Stimulated activated naive CD8-positive, alpha-beta T cell treated with anti-CD3 and anti-CD28 coated beads, Interleukin-15, Interleukin-2, amounts not matched to agents 100 ng/mL and 50 ng/mL, for 24 hours (primary cell): ENCODE data around the gene ZNF414.

Experiments
- H3K27ac Mint-ChIP-seq: one replicate; pipeline ENCODE4 v1.8.0; 2021; ENCODE audit warnings: mild to moderate bottlenecking, mixed read lengths
- H3K27me3 Mint-ChIP-seq: one replicate; pipeline ENCODE4 v1.8.0; 2021; ENCODE audit warnings: mixed read lengths
- H3K36me3 Mint-ChIP-seq: one replicate; pipeline ENCODE4 v1.8.0; 2021; ENCODE audit warnings: low read depth, mixed read lengths
- H3K4me1 Mint-ChIP-seq: one replicate; pipeline ENCODE4 v1.8.0; 2021; ENCODE audit warnings: low read depth, mixed read lengths
- H3K4me3 Mint-ChIP-seq: one replicate; pipeline ENCODE4 v1.8.0; 2021; ENCODE audit warnings: mild to moderate bottlenecking, mixed read lengths
- H3K9me3 Mint-ChIP-seq: one replicate; pipeline ENCODE4 v1.8.0; 2021; ENCODE audit warnings: mixed read lengths

ZNF414 gene

GRCh38 chr19:8488365-8488764, 25.6 kb downstream of the ZNF414 start:
- Mint-ChIP-seq H3K4me3 (no peak overlapping the region), H3K36me3 (peaks cover 52% of the 10 kb centered on the region)

GRCh38 chr19:8487137-8487851, 26.7 kb downstream of the ZNF414 start:
- peak overlapping the region; percentile 95 for H3K27ac Mint-ChIP-seq

More at GRCh38 chr19:8488365-8488764, 25.6 kb downstream of the ZNF414 start:
- Mint-ChIP-seq H3K27ac (peak overlapping the region; percentile 95), H3K9me3 (no peaks in the 10 kb centered on the region), H3K27me3 (no peaks in the 10 kb centered on the region), H3K4me1 (peaks cover 37% of the 10 kb centered on the region)

DNA sequence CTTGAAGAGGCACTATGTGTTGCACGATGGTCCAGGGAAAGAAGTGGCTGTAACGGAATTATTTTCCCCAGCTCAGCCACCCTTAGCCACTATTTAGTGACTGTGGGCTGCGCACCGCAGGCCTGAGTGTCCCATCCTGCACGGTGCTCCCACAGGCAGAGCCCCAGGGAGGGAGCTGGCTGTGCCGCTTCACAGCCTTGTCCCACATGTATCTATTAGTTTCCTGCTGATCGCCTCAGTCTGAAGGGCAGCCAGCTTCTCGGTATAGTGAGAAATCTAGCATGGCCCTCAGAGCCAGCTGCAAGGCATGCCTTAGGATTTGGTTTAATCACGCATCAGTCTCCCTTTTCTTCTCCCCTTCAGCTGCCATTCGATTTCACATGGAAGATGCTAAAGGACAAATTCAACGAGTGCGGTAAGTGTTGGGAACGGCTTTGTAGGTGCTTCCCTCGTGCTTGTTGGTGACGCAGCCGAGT, 27.3 kb downstream of the ZNF414 start:
- H3K9me3 Mint-ChIP-seq: no peaks in the 10 kb centered on the region
- peak overlapping the region; percentile 95 for H3K27ac Mint-ChIP-seq
- H3K4me3 Mint-ChIP-seq: peak overlapping the region; percentile 33
- H3K4me1 Mint-ChIP-seq: peaks cover 51% of the 10 kb centered on the region
- no peaks in the 10 kb centered on the region for H3K27me3 Mint-ChIP-seq
- H3K36me3 Mint-ChIP-seq: peaks cover 67% of the 10 kb centered on the region

More at GRCh38 chr19:8487137-8487851, 26.7 kb downstream of the ZNF414 start:
- Mint-ChIP-seq H3K36me3 (peaks cover 63% of the 10 kb centered on the region), H3K4me3 (peak overlapping the region; percentile 33), H3K4me1 (peaks cover 45% of the 10 kb centered on the region), H3K27me3 (no peaks in the 10 kb centered on the region), H3K9me3 (no peaks in the 10 kb centered on the region)

DNA sequence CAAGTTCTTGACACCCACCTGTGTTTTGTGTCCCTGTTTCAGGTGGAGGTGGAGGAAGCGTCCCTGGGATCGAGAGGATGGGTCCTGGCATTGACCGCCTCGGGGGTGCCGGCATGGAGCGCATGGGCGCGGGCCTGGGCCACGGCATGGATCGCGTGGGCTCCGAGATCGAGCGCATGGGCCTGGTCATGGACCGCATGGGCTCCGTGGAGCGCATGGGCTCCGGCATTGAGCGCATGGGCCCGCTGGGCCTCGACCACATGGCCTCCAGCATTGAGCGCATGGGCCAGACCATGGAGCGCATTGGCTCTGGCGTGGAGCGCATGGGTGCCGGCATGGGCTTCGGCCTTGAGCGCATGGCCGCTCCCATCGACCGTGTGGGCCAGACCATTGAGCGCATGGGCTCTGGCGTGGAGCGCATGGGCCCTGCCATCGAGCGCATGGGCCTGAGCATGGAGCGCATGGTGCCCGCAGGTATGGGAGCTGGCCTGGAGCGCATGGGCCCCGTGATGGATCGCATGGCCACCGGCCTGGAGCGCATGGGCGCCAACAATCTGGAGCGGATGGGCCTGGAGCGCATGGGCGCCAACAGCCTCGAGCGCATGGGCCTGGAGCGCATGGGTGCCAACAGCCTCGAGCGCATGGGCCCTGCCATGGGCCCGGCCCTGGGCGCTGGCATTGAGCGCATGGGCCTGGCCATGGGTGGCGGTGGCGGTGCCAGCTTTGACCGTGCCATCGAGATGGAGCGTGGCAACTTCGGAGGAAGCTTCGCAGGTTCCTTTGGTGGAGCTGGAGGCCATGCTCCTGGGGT, 28.2 kb downstream of the ZNF414 start:
- H3K36me3 Mint-ChIP-seq: peaks cover 76% of the 10 kb centered on the region
- peak overlapping the region; percentile 95 for H3K27ac Mint-ChIP-seq
- H3K4me3 Mint-ChIP-seq: no peak overlapping the region
- H3K9me3 Mint-ChIP-seq: no peaks in the 10 kb centered on the region
- H3K27me3 Mint-ChIP-seq: no peaks in the 10 kb centered on the region
- peaks cover 60% of the 10 kb centered on the region for H3K4me1 Mint-ChIP-seq

DNA sequence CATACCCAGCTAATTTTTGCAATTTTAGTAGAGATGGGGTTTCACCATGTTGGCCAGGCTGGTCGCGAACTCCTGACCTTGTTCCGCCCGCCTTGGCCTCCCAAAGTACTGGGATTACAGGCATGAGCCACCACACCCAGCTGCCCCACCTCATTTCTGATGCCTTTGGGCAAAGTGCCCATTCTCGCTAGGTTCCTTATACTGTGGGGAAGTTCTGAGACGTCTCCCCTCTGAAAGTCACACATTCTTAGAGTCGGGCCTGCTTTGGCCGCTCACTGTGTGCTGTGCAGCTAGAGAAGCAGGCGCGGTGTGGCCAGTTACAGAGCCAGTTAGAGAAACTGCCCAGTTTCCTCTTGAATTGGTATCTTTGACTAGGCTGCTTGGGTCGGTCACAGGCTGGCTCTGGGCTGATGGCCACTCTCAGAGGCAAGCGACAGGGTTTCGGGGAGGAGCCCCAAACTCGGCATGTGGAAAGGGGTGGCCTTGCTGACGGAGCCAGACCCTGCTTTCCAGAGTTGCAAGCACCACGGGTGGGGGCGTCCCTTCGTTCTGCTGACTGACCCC, 29.6 kb downstream of the ZNF414 start:
- peaks cover 80% of the 10 kb centered on the region for H3K36me3 Mint-ChIP-seq
- no peaks in the 10 kb centered on the region for H3K27me3 Mint-ChIP-seq
- H3K4me1 Mint-ChIP-seq: peaks cover 68% of the 10 kb centered on the region
- H3K9me3 Mint-ChIP-seq: no peaks in the 10 kb centered on the region
- H3K4me3 Mint-ChIP-seq: no peak overlapping the region
- H3K27ac Mint-ChIP-seq: no peak overlapping the region

DNA sequence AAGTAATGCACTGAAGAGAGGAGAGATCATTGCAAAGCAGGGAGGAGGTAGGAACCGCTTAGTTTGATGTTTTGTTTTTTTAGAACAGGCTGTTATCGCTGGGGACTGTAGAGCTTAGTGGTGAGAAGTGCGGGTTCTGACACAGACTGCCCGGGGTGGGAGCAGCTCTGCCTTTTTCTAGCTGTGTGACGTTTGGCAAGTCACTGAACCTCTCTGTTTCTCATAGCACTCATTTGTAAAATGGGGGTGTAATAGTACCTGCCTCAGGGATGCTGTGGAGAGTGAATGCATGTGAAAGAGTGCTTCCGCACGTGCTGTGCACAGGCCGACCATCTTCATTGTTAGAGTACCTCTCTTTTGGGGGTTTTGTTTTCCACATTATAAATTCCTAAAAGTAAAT, 30.8 kb downstream of the ZNF414 start:
- Mint-ChIP-seq H3K36me3 (peaks cover 83% of the 10 kb centered on the region), H3K27ac (peak overlapping the region; percentile 54), H3K4me3 (no peak overlapping the region), H3K27me3 (no peaks in the 10 kb centered on the region), H3K4me1 (peaks cover 75% of the 10 kb centered on the region), H3K9me3 (no peaks in the 10 kb centered on the region)

DNA sequence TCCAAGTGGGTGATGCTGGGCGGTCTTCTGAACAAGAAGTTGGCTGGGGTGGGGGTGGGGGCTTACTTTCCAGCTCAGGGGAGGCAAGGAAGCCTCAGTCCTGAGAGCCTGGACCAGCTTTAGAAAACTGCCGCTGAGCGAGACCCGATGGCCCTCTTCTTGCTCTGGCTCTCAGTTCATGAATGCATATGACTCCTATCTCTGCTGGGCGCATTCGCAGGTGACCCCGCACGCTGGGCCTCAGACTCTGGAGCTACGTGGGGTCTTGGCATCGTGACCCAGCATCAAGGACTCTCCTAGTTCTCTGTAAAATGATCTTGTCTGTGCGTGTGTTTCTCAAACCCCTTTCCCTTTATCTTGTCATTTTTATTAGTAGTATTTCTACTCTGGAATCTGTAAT, 31.3 kb downstream of the ZNF414 start:
- H3K9me3 Mint-ChIP-seq: no peaks in the 10 kb centered on the region
- no peak overlapping the region for H3K4me3 Mint-ChIP-seq
- H3K4me1 Mint-ChIP-seq: peaks cover 75% of the 10 kb centered on the region
- peak overlapping the region; percentile 54 for H3K27ac Mint-ChIP-seq
- no peaks in the 10 kb centered on the region for H3K27me3 Mint-ChIP-seq
- H3K36me3 Mint-ChIP-seq: peaks cover 83% of the 10 kb centered on the region

DNA sequence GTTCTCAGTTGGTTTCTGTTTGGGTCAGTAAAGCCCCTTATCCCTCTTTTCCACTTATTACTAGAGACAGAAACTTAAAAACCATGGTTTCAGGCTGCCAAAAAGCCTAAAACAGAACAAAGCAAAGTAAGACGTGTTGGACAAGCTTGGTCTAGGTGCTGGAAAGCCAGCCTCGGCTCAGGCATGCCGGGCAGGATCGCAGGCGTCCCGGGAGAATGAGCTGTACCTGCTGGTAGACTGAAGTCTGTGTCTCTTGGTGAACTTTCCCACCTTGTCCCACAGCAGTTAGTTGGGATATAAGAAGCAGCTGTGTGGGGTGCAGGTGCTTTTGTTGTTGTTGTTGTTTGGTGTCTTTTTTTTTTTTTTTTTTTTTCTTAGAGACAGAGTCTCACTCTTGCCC, 32.4 kb downstream of the ZNF414 start:
- Mint-ChIP-seq H3K4me3 (peak overlapping the region; percentile 41), H3K9me3 (no peaks in the 10 kb centered on the region), H3K4me1 (peaks cover 74% of the 10 kb centered on the region), H3K27ac (peak overlapping the region; percentile 81), H3K27me3 (no peaks in the 10 kb centered on the region), H3K36me3 (peaks cover 81% of the 10 kb centered on the region)

GRCh38 chr19:8481201-8481600, 32.8 kb downstream of the ZNF414 start:
- Mint-ChIP-seq H3K9me3 (no peaks in the 10 kb centered on the region), H3K36me3 (peaks cover 79% of the 10 kb centered on the region), H3K27me3 (no peaks in the 10 kb centered on the region), H3K27ac (peak overlapping the region; percentile 81), H3K4me1 (peaks cover 74% of the 10 kb centered on the region), H3K4me3 (peak overlapping the region; percentile 41)

GRCh38 chr19:8478598-8478997, 35.4 kb downstream of the ZNF414 start:
- Mint-ChIP-seq H3K36me3 (peaks cover 83% of the 10 kb centered on the region), H3K9me3 (no peaks in the 10 kb centered on the region), H3K4me1 (peaks cover 85% of the 10 kb centered on the region), H3K4me3 (peak overlapping the region; percentile 4), H3K27ac (peak overlapping the region; percentile 83), H3K27me3 (no peaks in the 10 kb centered on the region)

- H3K4me1 Mint-ChIP-seq: peaks cover 86% of the 10 kb centered on the region
- H3K27ac Mint-ChIP-seq: peak overlapping the region; percentile 81
- no peaks in the 10 kb centered on the region for H3K27me3 Mint-ChIP-seq
- H3K4me3 Mint-ChIP-seq: peak overlapping the region; percentile 42
- H3K9me3 Mint-ChIP-seq: no peaks in the 10 kb centered on the region
- peaks cover 83% of the 10 kb centered on the region for H3K36me3 Mint-ChIP-seq
Measured at GRCh38 chr19:8477889-8478288, 36.1 kb downstream of the ZNF414 start.

DNA sequence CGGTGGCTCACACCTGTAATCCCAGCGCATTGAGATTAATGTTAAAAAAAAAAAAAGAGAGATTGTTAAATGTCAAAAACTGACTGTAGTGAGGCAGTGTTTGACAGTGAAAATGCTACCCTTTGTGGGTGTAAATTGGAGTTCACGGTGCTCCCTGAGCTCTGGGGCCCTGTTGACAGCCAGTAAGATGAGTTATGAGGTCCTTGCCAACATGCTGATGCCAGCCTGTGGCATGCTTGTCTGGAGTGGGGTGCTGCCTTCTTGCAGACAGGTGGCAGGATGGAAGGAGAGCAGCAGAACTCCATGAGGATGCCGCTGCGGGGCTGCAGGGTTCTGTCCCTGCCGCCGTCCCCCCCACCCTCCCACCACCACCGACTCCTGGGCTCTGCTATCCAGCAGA, 37.4 kb downstream of the ZNF414 start:
- peaks cover 76% of the 10 kb centered on the region for H3K4me1 Mint-ChIP-seq
- no peak overlapping the region for H3K27ac Mint-ChIP-seq

DNA sequence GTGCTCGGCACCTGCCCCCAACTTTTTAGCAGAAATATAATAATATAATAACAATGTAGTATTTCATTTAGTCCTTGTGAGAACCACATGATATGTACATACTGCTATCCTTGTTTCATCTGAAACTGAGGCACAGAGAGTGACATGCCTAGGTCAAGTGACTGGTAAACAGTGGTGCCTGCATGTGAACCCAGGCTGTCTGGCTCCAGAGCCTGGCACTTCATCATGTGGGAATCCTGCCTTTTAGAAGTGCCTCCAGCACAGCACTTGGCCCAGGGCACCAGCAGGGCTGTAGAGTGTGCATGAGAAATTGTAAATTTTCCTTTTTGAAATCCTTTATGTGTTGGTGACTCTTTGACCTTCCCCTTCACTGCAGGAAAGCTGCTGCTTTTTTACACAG, 39.0 kb downstream of the ZNF414 start:
- H3K27ac Mint-ChIP-seq: no peak overlapping the region
- H3K4me1 Mint-ChIP-seq: peaks cover 61% of the 10 kb centered on the region
- no peak overlapping the region for H3K4me3 Mint-ChIP-seq
- no peaks in the 10 kb centered on the region for H3K27me3 Mint-ChIP-seq
- H3K36me3 Mint-ChIP-seq: peaks cover 86% of the 10 kb centered on the region
- H3K9me3 Mint-ChIP-seq: no peaks in the 10 kb centered on the region

More for the DNA sequence above, 37.4 kb downstream of the ZNF414 start:
- no peak overlapping the region for H3K4me3 Mint-ChIP-seq
- no peaks in the 10 kb centered on the region for H3K9me3 Mint-ChIP-seq
- H3K27me3 Mint-ChIP-seq: no peaks in the 10 kb centered on the region
- peaks cover 81% of the 10 kb centered on the region for H3K36me3 Mint-ChIP-seq

DNA sequence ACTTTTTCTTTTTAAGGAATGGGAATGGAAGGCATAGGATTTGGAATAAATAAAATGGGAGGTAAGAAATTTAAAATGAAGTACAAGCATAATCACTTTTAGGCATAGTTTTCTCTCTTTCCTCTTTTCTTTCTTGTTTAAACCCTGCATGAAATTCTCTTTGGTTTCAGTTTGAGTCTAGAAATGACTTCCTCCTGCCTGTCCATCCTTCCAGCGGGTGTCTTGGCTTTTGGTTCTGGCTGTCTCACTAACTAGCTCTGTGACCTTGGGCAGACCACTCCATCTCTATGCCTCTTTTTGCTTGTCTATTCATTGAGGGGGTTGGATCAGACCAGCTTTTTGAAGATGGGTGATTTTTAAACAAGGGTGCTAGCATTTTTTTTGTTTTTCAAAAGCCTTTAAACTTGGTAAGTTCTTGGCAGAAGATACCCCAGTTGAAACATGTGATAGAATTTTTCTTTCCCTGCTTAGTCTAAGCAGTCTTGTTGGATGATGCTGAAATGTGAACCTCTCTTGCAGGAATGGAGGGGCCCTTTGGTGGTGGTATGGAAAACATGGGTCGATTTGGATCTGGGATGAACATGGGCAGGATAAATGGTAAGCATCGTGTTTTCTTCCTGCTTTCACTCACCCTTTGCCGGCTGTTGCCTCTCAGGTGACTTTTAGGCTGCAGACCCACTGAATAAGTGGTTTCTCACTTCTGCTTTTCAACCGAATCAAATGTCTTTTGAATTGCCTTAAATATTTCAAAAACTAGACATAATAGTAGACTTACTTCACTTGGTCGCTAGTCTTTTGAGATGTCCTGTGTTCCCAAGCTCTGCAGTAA, 40.1 kb downstream of the ZNF414 start:
- peaks cover 90% of the 10 kb centered on the region for H3K36me3 Mint-ChIP-seq
- H3K4me1 Mint-ChIP-seq: peaks cover 55% of the 10 kb centered on the region
- H3K27me3 Mint-ChIP-seq: no peaks in the 10 kb centered on the region
- peak overlapping the region; percentile 4 for H3K4me3 Mint-ChIP-seq
- peak overlapping the region; percentile 37 for H3K27ac Mint-ChIP-seq
- no peaks in the 10 kb centered on the region for H3K9me3 Mint-ChIP-seq
